HG02798 (cell line): ENCODE results near the gene PARP12.

ENCODE experiments used
- ATAC-seq: cut with Tn5 transposase; IDR thresholded peaks from one replicate; pipeline ENCODE4 v1.9.1; 2021; ENCODE audit warnings: mild to moderate bottlenecking; ENCODE audit not compliant: unreplicated experiment, poor library complexity

The PARP12 gene

DNA sequence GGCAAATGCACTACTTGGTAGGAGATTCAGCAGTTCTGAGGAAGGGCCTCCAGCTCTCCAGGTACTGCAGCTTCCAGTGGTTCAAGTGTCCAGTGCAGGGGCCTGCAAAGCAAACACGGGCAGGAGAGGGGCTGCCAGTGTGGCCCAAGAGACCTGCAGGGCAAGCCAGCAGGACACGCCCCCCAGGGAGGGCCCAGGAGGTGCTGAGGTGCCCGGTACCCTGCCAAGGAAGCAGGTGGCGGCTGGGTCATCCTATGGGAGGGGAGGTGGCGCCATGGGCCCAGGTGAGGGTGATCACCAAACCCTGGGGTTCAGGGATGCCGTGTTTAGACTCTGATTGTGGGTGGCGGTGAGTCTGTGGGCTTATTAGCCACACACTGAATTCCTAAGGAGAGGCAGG lies 45.7 kb downstream of the PARP12 start:
- ATAC-seq, result no peak

DNA sequence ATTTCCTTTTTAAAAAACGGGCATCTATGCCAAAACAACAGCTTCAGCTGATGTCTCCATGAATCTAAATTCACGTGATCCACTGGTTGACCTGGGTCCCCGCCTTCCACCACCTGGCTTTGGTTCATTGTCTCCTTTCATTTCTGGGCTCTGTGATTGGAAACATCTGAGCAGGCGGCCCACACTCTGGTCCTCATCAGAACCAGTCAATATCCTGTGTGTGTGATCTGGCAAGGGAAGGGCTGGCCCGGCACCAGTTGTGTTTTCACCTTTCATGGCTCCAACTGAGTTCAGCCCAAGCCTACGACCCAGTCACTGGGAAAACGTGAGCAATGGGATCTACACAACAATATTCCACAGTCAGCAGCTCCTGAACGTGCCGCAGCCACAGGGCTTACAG lies 46.2 kb downstream of the PARP12 start:
- ATAC-seq, result no peak

GRCh38 chr7:140015471-140015970 lies 47.2 kb downstream of the PARP12 start:
- ATAC-seq, result no peak

DNA sequence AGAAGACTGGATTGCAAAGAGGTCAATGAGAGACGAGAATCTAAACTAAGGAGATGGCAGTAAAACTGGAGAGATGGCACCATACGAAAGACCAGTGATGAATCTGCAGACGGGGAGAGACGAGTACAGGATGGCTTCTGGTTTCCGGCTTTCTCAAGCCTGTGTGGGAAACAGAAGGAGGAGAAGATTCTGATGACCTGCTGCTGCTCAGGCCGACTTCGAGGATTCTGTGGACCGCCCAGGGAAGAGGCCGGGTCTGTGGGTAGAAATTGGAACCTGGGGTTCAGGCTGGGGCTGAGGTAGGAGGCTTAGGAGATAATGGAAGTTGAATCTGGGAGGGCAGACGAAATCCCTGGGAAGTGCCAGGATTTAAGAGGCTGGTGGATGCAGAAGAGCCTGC lies 48.6 kb downstream of the PARP12 start:
- no peak for ATAC-seq

- ATAC-seq, result no peak
These were observed 49.1 kb downstream of the PARP12 start for GRCh38 chr7:140013676-140014075.

DNA sequence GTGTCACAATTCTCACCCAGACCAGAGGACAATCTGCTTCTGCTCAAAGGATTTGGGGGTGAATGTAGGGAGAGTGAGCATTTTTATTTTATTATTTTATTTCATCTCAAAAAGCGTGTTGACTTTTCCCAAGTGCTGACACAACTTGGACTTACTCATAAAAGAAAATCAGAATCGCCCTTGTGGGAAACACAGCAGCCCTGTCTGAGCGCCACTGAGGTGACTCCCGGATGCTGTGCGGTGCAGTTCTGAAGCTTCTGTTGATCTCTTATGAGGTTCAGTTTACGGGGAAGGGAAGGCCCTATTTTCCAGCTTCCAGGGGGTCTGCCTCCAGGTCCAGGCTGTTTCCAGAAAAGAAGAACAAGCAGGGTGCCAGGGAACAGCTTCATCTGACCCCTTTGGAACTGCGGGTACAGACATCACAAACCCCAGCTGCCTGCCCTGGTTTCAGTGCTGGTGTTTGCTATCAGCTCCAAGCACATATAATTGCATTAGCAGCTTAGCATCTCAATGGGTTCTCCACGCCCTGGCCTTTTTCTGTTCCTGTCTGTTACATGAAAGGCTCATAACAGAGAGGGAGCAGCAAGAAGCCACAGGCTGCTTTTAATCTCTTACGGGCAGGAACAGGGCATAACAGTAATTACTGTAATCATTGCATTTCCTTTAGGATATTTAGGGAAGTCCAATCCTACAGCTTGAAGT lies 52.4 kb downstream of the PARP12 start:
- no peak for ATAC-seq

- ATAC-seq, result no peak
These were observed 53.0 kb downstream of the PARP12 start for GRCh38 chr7:140009735-140010134.

GRCh38 chr7:140008755-140009610 lies 53.8 kb downstream of the PARP12 start:
- ATAC-seq, result no peak

- no peak for ATAC-seq
These were observed 55.6 kb downstream of the PARP12 start for GRCh38 chr7:140007051-140007690.

DNA sequence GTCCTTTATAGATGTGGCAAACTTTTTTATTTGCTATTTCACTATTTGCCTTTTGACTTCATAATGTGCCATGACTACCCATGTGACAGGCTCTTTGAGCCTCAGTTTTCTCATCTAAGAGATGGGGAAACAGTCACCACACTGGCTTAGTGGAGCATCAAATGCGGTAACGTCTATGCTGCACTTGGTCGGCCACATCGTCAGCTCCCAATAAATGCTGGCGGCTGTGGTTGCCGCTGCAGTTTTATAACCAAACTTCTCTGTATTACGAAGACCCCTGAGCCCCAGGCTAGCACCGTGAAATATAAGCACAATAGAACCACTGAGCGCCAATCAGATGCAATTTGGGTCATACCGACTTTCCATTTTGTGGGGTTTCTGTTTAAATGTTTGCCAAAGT lies 56.2 kb downstream of the PARP12 start:
- no peak for ATAC-seq

- no peak for ATAC-seq
These were observed 56.8 kb downstream of the PARP12 start for GRCh38 chr7:140005754-140006503.

GRCh38 chr7:140005341-140005740 lies 57.4 kb downstream of the PARP12 start:
- no peak for ATAC-seq

DNA sequence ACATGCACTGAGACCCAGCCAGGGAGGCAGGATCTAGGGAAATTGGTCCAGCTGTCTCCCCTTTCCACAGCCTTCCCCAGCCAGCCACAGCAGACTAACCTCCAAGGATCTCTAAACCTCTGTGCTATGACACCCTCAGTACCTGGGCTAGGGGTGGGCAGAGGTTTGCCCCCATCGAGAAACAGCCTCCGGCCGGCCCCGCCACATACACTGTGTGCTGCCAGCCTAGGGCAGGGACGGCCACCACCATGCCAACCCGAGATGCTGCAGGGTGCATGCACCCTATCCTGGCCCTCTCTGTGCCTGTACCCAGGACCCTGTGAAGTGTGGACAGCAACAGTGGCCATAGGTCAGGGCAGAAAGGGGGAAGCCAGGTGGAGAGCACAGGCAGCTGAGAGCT lies 58.1 kb downstream of the PARP12 start:
- no peak for ATAC-seq

DNA sequence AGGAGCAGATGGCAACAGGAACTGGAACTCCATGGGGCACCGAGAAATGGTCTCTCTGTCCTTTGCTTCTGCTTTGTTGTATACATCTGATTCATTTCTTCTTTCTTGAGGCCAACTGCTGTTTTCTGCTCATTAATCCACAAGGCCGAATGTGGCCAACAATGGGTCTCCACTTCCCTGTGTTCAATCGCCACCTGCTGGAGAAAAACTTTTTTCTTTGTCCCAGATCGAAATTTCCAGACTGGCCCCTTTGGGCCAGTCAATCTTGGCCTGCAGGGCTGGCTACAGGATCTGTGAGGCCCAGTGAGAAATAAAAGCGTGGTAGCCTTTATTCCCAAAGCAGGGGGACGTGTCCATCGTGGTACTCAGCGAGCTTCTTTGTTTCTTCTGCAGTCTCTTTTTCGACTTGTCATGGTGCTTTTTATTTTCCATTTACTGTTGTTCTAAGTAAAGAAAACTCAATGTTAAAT lies 58.8 kb downstream of the PARP12 start:
- no peak for ATAC-seq

GRCh38 chr7:140000666-140001268 lies 62.0 kb downstream of the PARP12 start:
- no peak for ATAC-seq

- ATAC-seq, result no peak
These were observed 63.2 kb downstream of the PARP12 start for GRCh38 chr7:139999516-139999915.

GRCh38 chr7:139998572-139998971 lies 64.2 kb downstream of the PARP12 start:
- no peak for ATAC-seq

- no peak for ATAC-seq
These were observed 67.5 kb downstream of the PARP12 start for GRCh38 chr7:139995017-139995915.

GRCh38 chr7:139994356-139994755 lies 68.4 kb downstream of the PARP12 start:
- ATAC-seq, result no peak
